B cell (primary cell): ENCODE measurements around the gene STK17B.

Source experiments
- CTCF ChIP-seq: fragments of 200-600 bp; IDR thresholded peaks from one replicate; pipeline ENCODE4 v1.8.0; 2022; ENCODE audit warnings: antibody characterized with exemption, mild to moderate bottlenecking
- EZH2 ChIP-seq: IDR thresholded peaks from 2 replicates; pipeline ENCODE4 v1.6.1; 2012; ENCODE audit warnings: borderline replicate concordance, low read depth, mild to moderate bottlenecking, moderate library complexity, low read length; ENCODE audit not compliant: insufficient read depth, poor library complexity, severe bottlenecking

- TF ChIP-seq CTCF (no peak), EZH2 (no peak)
Observed at GRCh38 chr2:196219671-196220070, 48.3 kb upstream of the STK17B start.
